ENCODE data around the gene UTS2B. TPM values are rescaled to one million over a fixed set of nuclear protein-coding genes. Genes with fewer than 3 reads are reported as not detected.

The UTS2B gene
- total RNA-seq, 2 donors from 2014 or later, result 0.81 TPM; not detected in 1

GRCh38 chr3:191340351-191340750 lies 10.0 kb upstream of the UTS2B start:
- DNase-seq (ENCODE audit: low spot score), result no peak
- Histone ChIP-seq H3K27me3 (replicated peaks; ENCODE audit: insufficient read depth) (no peaks in the 10 kb centered on the region), H3K36me3 (no peaks in the 10 kb centered on the region), H3K9me3 (no peaks in the 10 kb centered on the region), H3K27ac (peak overlapping the region in 1 of 2 donors; percentile 47), H3K4me1 (ENCODE audit: control insufficient read depth in 1 of 2, low read depth in 2 of 2) (peaks cover 58 to 87% of the 10 kb centered on the region in 2 donors), H3K4me3 (no peak overlapping the region)
- ATAC-seq (ENCODE audit: insufficient number of reproducible peaks, low FRiP score, low read depth), result no peak
- TF ChIP-seq CTCF (IDR thresholded peaks at IDR 0.05), result no peak

- TF ChIP-seq CTCF (IDR thresholded peaks at IDR 0.05), result no peak
- no peaks in the 10 kb centered on the region for H3K36me3 ChIP-seq
- peaks cover 55 to 94% of the 10 kb centered on the region in 2 donors for H3K4me1 ChIP-seq (ENCODE audit: control insufficient read depth in 1 of 2, low read depth in 2 of 2)
- ATAC-seq (ENCODE audit: insufficient number of reproducible peaks, low FRiP score, low read depth), result no peak
- DNase-seq (ENCODE audit: low spot score), result no peak
- H3K9me3 ChIP-seq, result no peaks in the 10 kb centered on the region
- H3K27me3 ChIP-seq (replicated peaks; ENCODE audit: insufficient read depth), result no peaks in the 10 kb centered on the region
- H3K4me3 ChIP-seq, result no peak overlapping the region
- H3K27ac ChIP-seq, result no peak overlapping the region
Observed at GRCh38 chr3:191339316-191339917, 9.1 kb upstream of the UTS2B start.

- no peak for TF ChIP-seq CTCF (IDR thresholded peaks at IDR 0.05)
- Histone ChIP-seq H3K4me1 (ENCODE audit: control insufficient read depth in 1 of 2, low read depth in 2 of 2) (peaks cover 59 to 94% of the 10 kb centered on the region in 2 donors), H3K27ac (peak overlapping the region in 1 of 2 donors; percentile 62), H3K9me3 (no peaks in the 10 kb centered on the region), H3K4me3 (peak overlapping the region; percentile 47), H3K27me3 (replicated peaks; ENCODE audit: insufficient read depth) (no peaks in the 10 kb centered on the region), H3K36me3 (no peaks in the 10 kb centered on the region)
- DNase-seq (ENCODE audit: low spot score), result no peak
- ATAC-seq (ENCODE audit: insufficient number of reproducible peaks, low FRiP score, low read depth), result no peak
Observed at GRCh38 chr3:191338177-191338488, 7.8 kb upstream of the UTS2B start.

- H3K27me3 ChIP-seq (replicated peaks; ENCODE audit: insufficient read depth), result no peaks in the 10 kb centered on the region
- ATAC-seq (ENCODE audit: insufficient number of reproducible peaks, low FRiP score, low read depth) (no peak), DNase-seq (ENCODE audit: low spot score) (no peak)
- H3K4me1 ChIP-seq (ENCODE audit: control insufficient read depth in 1 of 2, low read depth in 2 of 2), result peaks cover 64 to 94% of the 10 kb centered on the region in 2 donors
- H3K9me3 ChIP-seq, result no peaks in the 10 kb centered on the region
- H3K4me3 ChIP-seq, result peak overlapping the region; percentile 47
- no peak for TF ChIP-seq CTCF (IDR thresholded peaks at IDR 0.05)
- H3K27ac ChIP-seq, result peak overlapping the region in 1 of 2 donors; percentile 62
- H3K36me3 ChIP-seq, result no peaks in the 10 kb centered on the region
Observed at GRCh38 chr3:191336833-191337232, 6.5 kb upstream of the UTS2B start.

GRCh38 chr3:191334346-191334893 lies 4.1 kb upstream of the UTS2B start:
- H3K9me3 ChIP-seq, result no peaks in the 10 kb centered on the region

More at GRCh38 chr3:191334346-191334893, 4.1 kb upstream of the UTS2B start:
- no peak for TF ChIP-seq CTCF (IDR thresholded peaks at IDR 0.05)
- H3K4me3 ChIP-seq, result no peak overlapping the region
- H3K27ac ChIP-seq, result peak overlapping the region in 1 of 2 donors; percentile 34
- H3K4me1 ChIP-seq (ENCODE audit: control insufficient read depth in 1 of 2, low read depth in 2 of 2), result peaks cover 60 to 84% of the 10 kb centered on the region in 2 donors
- H3K36me3 ChIP-seq, result no peaks in the 10 kb centered on the region
- H3K27me3 ChIP-seq (replicated peaks; ENCODE audit: insufficient read depth), result no peaks in the 10 kb centered on the region
- no peak for ATAC-seq (ENCODE audit: insufficient number of reproducible peaks, low FRiP score, low read depth)
- no peak for DNase-seq (ENCODE audit: low spot score)
